ENCODE data around the gene BCAR3. TPM values are rescaled to one million over a fixed set of nuclear protein-coding genes. Genes with fewer than 3 reads are reported as not detected.

Gene BCAR3
- total RNA-seq, 1 donor from 2014 or later = 9.2 TPM

DNA sequence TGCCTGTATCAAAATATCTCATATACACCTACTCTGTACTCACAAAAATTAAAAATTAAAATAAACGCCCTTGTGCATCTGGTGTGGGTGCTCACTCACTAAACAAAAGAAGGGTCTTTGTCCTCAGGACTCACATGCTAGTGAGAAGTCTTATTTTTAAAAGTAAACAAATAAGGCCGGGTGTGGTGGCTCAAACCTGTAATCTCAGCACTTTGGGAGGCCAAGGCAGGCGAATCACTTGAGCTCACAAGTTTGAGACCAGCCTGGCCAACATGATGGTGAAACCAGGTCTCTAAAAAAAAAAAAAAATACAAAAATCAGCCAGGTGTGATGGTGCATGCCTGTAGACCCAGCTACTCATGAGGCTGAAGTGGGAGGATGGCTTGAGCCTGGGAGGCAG lies 51.5 kb downstream of the BCAR3 start:
- H3K27ac Mint-ChIP-seq = no peak overlapping the region
- H3K4me1 Mint-ChIP-seq = peaks cover 3% of the 10 kb centered on the region
- no peak for DNase-seq (ENCODE audit: low spot score in 2 of 2, unreplicated experiment in 2 of 2)
- H3K4me3 Mint-ChIP-seq = no peak overlapping the region
- peaks cover 7% of the 10 kb centered on the region for H3K9me3 Mint-ChIP-seq
- no peaks in the 10 kb centered on the region for H3K27me3 Mint-ChIP-seq (ENCODE audit: low read depth)
- peaks cover 6% of the 10 kb centered on the region for H3K36me3 Mint-ChIP-seq
- no peak for TF ChIP-seq CTCF (IDR thresholded peaks at IDR 0.05; ENCODE audit: unreplicated experiment)

DNA sequence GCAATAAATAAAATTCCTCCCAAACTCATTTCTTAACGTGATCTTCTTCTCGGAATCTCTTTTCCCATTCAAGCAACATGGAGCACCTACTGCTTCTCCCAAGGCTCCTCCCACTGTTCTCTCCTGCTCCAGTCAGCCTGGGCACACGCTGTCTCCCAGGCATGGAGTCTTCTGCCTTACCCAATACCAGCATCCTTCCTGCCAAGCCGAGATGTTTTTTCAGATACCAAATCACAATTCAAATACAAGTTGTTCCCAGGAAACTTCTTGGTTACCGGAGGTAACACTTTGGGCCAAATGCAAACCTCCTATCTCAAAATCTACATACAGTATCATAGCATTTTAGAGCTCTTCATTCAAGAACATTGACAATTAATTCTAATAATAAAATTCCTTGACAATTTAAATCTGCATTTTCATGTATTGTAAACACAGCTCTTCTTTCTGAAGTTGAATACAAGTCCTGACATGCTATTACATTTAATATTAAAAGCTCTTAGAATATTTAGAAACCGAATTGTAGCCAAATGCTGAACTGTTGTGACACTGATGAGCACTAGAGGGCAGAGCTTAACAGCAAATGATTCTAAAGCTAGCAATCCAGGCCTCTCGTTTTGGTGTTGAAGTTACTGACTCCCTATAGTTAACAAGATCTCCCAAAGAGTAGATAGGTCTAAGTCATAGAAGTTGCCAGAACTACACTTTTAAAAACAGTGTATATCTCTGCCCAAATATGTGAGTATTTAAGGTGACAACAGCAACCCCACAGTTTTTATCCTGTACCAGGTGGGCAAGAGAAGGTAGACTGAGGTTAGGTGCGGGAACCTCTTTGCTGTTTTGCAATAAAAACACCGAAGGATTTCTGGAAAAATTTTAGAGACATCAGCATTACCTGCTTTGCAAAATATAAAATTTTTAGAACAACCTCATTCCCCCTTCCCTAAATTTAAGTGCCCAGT lies 52.3 kb downstream of the BCAR3 start:
- H3K27ac Mint-ChIP-seq = no peak overlapping the region
- no peak for DNase-seq (ENCODE audit: low spot score in 2 of 2, unreplicated experiment in 2 of 2)
- H3K4me3 Mint-ChIP-seq = no peak overlapping the region
- H3K36me3 Mint-ChIP-seq = peaks cover 4% of the 10 kb centered on the region
- peak; percentile 76 for TF ChIP-seq CTCF (IDR thresholded peaks at IDR 0.05; ENCODE audit: unreplicated experiment)
- H3K9me3 Mint-ChIP-seq = peaks cover 7% of the 10 kb centered on the region
- H3K4me1 Mint-ChIP-seq = peaks cover 3% of the 10 kb centered on the region
- no peaks in the 10 kb centered on the region for H3K27me3 Mint-ChIP-seq (ENCODE audit: low read depth)

- H3K36me3 Mint-ChIP-seq = no peaks in the 10 kb centered on the region
- no peak overlapping the region for H3K27ac Mint-ChIP-seq
- no peak for DNase-seq (ENCODE audit: low spot score in 2 of 2, unreplicated experiment in 2 of 2)
- peaks cover 3% of the 10 kb centered on the region for H3K9me3 Mint-ChIP-seq
- no peaks in the 10 kb centered on the region for H3K27me3 Mint-ChIP-seq (ENCODE audit: low read depth)
- TF ChIP-seq CTCF (IDR thresholded peaks at IDR 0.05; ENCODE audit: unreplicated experiment) = no peak
- no peak overlapping the region for H3K4me3 Mint-ChIP-seq
- peaks cover 5% of the 10 kb centered on the region for H3K4me1 Mint-ChIP-seq
Measured at GRCh38 chr1:93628681-93629080, 53.0 kb downstream of the BCAR3 start.

GRCh38 chr1:93625582-93626327 lies 55.9 kb downstream of the BCAR3 start:
- no peak overlapping the region for H3K4me3 Mint-ChIP-seq
- no peaks in the 10 kb centered on the region for H3K36me3 Mint-ChIP-seq
- peak overlapping the region; percentile 43 for H3K27ac Mint-ChIP-seq
- H3K27me3 Mint-ChIP-seq (ENCODE audit: low read depth) = no peaks in the 10 kb centered on the region
- peaks cover 9% of the 10 kb centered on the region for H3K4me1 Mint-ChIP-seq
- no peak for DNase-seq (ENCODE audit: low spot score in 2 of 2, unreplicated experiment in 2 of 2)
- no peak for TF ChIP-seq CTCF (IDR thresholded peaks at IDR 0.05; ENCODE audit: unreplicated experiment)
- no peaks in the 10 kb centered on the region for H3K9me3 Mint-ChIP-seq

GRCh38 chr1:93623875-93624274 lies 57.8 kb downstream of the BCAR3 start:
- no peak overlapping the region for H3K4me3 Mint-ChIP-seq
- peaks cover 9% of the 10 kb centered on the region for H3K4me1 Mint-ChIP-seq
- no peaks in the 10 kb centered on the region for H3K9me3 Mint-ChIP-seq
- H3K27ac Mint-ChIP-seq = no peak overlapping the region
- H3K27me3 Mint-ChIP-seq (ENCODE audit: low read depth) = no peaks in the 10 kb centered on the region
- DNase-seq (ENCODE audit: low spot score in 2 of 2, unreplicated experiment in 2 of 2) = no peak
- no peaks in the 10 kb centered on the region for H3K36me3 Mint-ChIP-seq
- no peak for TF ChIP-seq CTCF (IDR thresholded peaks at IDR 0.05; ENCODE audit: unreplicated experiment)
